ENCODE data around the gene DNAH1.

Gene DNAH1

DNA sequence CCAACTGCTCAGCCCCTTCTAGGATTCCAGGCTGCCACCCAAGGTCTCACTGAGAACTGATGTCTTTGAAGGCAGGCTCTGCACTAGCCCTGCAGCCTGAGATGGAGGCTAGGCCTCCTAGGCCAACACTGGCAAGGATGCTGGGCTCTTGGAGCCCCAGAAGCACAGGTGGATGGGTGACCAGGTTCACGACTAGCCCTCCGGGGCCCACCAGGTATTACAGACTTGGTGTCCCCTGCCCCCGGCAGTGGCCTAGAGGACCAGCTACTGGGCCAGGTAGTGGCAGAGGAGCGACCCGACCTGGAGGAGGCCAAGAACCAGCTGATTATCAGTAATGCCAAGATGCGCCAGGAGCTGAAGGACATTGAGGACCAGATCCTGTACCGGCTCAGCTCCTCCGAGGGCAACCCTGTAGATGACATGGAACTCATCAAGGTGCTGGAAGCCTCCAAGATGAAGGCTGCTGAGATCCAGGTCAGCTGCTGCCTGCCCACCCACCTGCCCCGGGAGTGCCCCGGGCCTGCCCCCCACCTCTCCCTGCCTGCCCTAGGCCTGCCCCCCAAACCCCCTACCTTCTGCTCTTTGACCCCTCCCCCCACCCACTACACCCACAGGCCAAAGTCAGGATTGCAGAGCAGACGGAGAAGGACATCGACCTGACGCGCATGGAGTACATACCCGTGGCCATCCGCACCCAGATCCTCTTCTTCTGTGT is 76.3 kb downstream of the DNAH1 start:
- TF ChIP-seq CTCF (conservative IDR thresholded peaks at IDR 0.05; ENCODE audit: low read length), result no peak
- DNase-seq (ENCODE audit: low read depth), result no peak
- H3K4me3 ChIP-seq (ENCODE audit: low read length), result no peak overlapping the region

DNA sequence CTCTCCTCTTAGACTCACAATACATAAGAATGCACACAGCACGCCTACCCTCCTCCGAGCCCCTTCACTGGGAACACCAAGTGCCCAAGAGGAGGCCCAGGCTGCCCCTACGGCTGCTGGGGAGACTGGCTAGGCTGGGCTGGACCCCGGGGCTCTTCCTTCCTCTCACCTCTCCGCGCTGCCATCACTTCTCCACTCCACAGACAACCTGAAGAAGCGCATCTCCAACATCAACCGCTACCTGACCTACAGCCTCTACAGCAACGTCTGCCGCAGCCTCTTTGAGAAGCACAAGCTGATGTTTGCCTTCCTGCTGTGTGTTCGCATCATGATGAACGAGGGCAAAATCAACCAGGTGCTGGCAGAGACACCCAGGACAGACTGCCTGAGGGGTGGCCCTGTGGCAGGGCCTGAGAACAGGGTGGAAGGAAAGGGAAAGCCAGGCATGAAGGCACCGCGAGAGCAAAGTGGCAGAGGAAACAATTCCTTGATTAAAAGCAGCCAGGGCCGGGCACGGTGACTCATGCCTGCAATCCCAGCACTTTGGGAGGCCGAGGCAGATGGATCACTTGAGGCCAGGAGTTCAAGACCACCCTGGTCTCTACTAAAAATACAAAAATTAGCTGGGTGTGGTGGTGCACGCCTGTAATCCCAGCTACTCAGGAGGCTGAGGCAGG is 77.2 kb downstream of the DNAH1 start:
- TF ChIP-seq CTCF (conservative IDR thresholded peaks at IDR 0.05; ENCODE audit: low read length), result no peak
- DNase-seq (ENCODE audit: low read depth), result no peak
- no peak overlapping the region for H3K4me3 ChIP-seq (ENCODE audit: low read length)

GRCh38 chr3:52393959-52394670 is 78.0 kb downstream of the DNAH1 start:
- DNase-seq (ENCODE audit: low read depth), result no peak
- TF ChIP-seq CTCF (conservative IDR thresholded peaks at IDR 0.05; ENCODE audit: low read length), result no peak
- no peak overlapping the region for H3K4me3 ChIP-seq (ENCODE audit: low read length)

DNA sequence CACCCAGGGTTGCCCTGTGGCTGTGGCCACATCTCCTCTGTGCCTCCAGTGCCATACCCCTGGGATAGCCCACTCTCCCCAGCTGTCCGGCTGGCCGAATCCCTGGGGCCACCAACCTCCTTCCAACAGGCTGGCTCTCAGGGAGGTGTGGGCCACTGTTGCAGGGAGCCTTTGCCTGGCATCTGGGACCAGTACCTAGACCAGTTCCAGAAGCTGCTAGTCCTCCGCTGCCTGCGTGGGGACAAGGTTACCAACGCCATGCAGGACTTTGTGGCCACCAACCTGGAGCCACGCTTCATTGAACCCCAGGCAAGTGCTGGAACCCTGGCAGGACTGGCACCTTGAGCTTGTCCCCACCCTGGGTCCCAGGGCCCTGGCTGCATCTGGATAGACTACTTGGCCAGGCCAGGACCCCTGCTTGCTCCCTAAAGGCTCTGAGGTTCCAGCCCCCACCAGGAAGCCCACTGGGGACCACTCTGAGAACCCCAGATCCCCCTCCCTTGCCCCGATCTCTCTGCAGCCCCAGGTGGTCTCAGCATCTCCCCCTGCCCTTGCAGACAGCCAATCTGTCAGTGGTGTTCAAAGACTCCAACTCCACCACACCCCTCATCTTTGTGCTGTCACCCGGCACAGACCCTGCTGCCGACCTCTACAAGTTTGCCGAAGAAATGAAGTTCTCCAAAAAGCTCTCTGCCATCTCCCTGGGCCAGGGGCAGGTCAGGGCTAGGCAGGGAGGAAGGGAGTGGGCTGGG is 78.8 kb downstream of the DNAH1 start:
- no peak overlapping the region for H3K4me3 ChIP-seq (ENCODE audit: low read length)
- no peak for DNase-seq (ENCODE audit: low read depth)
- no peak for TF ChIP-seq CTCF (conservative IDR thresholded peaks at IDR 0.05; ENCODE audit: low read length)

DNA sequence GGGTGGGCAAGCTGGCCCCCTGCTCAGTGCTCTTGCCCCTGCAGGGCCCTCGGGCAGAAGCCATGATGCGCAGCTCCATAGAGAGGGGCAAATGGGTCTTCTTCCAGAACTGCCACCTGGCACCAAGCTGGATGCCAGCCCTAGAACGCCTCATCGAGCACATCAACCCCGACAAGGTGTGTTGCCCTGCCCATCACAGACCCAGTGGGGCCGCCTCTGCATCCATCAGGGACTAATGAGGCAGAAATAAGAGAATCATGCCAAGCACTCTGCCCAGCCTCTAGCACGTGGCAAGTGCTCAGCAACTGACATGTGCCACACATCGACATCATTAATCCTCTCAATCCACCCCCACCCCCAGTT is 79.4 kb downstream of the DNAH1 start:
- DNase-seq (ENCODE audit: low read depth), result no peak
- no peak for TF ChIP-seq CTCF (conservative IDR thresholded peaks at IDR 0.05; ENCODE audit: low read length)
- H3K4me3 ChIP-seq (ENCODE audit: low read length), result no peak overlapping the region

DNA sequence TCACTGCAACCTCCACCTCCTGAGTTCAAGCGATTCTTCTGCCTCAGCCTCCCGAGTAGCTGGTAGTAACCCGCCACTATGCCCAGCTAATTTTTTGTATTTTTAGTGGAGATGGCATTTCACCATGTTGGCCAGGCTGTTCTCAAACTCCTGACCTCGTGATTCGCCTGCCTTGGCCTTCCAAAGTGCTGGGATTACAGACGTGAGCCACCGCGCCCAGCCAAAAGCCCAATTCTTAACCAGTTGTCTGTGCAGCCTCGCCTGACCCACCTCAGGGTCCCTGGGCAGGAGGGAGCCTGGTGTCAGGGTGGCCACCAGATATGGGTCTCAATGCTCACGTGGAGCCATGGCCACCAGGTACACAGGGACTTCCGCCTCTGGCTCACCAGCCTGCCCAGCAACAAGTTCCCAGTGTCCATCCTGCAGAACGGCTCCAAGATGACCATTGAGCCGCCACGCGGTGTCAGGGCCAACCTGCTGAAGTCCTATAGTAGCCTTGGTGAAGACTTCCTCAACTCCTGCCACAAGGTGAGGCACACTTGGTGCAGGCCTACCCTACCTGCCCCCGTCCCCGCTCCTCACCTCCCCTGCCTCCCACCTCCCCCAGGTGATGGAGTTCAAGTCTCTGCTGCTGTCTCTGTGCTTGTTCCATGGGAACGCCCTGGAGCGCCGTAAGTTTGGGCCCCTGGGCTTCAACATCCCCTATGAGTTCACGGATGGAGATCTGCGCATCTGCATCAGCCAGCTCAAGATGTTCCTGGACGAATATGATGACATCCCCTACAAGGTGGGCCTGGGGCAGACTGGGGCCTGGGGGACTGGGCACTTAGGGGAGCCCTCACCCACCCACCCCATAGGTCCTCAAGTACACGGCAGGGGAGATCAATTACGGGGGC is 80.1 kb downstream of the DNAH1 start:
- TF ChIP-seq CTCF (conservative IDR thresholded peaks at IDR 0.05; ENCODE audit: low read length), result no peak
- DNase-seq (ENCODE audit: low read depth), result no peak
- no peak overlapping the region for H3K4me3 ChIP-seq (ENCODE audit: low read length)
